Epidermal melanocyte (primary cell): Measurements from ENCODE around the gene ATF3.
"Not testable (repeated sequence)": the region's sequence is repeated elsewhere in the genome, so short reads cannot be mapped to it uniquely, and the experiment has no call there.

Experiments used
- DNase-seq: peaks from one replicate; pipeline ENCODE4 v3.0.0; 2011; ENCODE audit warnings: low spot score; ENCODE audit not compliant: insufficient read length

The ATF3 gene

GRCh38 chr1:212625781-212626450, 17.4 kb downstream of the ATF3 start:
- DNase-seq = no peak

GRCh38 chr1:212628046-212628445, 19.5 kb downstream of the ATF3 start:
- no peak for DNase-seq

GRCh38 chr1:212628813-212629415, 20.4 kb downstream of the ATF3 start:
- DNase-seq = no peak

- DNase-seq = no peak
Observed at GRCh38 chr1:212629450-212630157, 21.0 kb downstream of the ATF3 start.

GRCh38 chr1:212630158-212630900, 21.8 kb downstream of the ATF3 start:
- DNase-seq = peak; percentile 71

GRCh38 chr1:212633161-212633560, 24.6 kb downstream of the ATF3 start:
- no peak for DNase-seq

- DNase-seq = no peak
Observed at GRCh38 chr1:212634252-212634651, 25.7 kb downstream of the ATF3 start.

- no peak for DNase-seq
Observed at GRCh38 chr1:212635141-212635631, 26.6 kb downstream of the ATF3 start.

GRCh38 chr1:212637902-212638301, 29.3 kb downstream of the ATF3 start:
- no peak for DNase-seq

GRCh38 chr1:212638492-212639151, 30.1 kb downstream of the ATF3 start:
- no peak for DNase-seq

- DNase-seq = not testable (repeated sequence)
Observed at GRCh38 chr1:212639524-212639923, 31.0 kb downstream of the ATF3 start.

- DNase-seq = no peak
Observed at GRCh38 chr1:212640223-212640878, 31.8 kb downstream of the ATF3 start.

- no peak for DNase-seq
Observed at GRCh38 chr1:212641956-212642355, 33.4 kb downstream of the ATF3 start.

GRCh38 chr1:212643877-212644276, 35.3 kb downstream of the ATF3 start:
- no peak for DNase-seq

- no peak for DNase-seq
Observed at GRCh38 chr1:212644866-212645545, 36.4 kb downstream of the ATF3 start.

- DNase-seq = no peak
Observed at GRCh38 chr1:212645546-212646543, 37.3 kb downstream of the ATF3 start.

- DNase-seq = no peak
Observed at GRCh38 chr1:212646588-212646987, 38.0 kb downstream of the ATF3 start.

GRCh38 chr1:212647004-212647403, 38.4 kb downstream of the ATF3 start:
- DNase-seq = no peak

GRCh38 chr1:212648431-212648830, 39.9 kb downstream of the ATF3 start:
- DNase-seq = no peak
